ENCODE measurements around the gene MKS1. TPM values are rescaled to one million over a fixed set of nuclear protein-coding genes. Genes with fewer than 3 reads are reported as not detected.

The MKS1 gene
- total and polyA plus RNA-seq, 2 of the 8 experiments (the other 6 are each of a cell fraction or from before 2014, with no cell fraction given): 12.0 to 21.7 TPM

- FAIRE-seq (no peak), DNase-seq (ENCODE audit: low read depth in 1 of 2, low spot score in 2 of 2) (no peak)
- no peak overlapping the region for H3K4ac ChIP-seq (replicated peaks; ENCODE audit: insufficient read length, low read depth, low read length)
- TF ChIP-seq MAFK (IDR thresholded peaks at IDR 0.05; ENCODE audit: low read depth, low read length): no peak
- TF ChIP-seq ASH2L (IDR thresholded peaks at IDR 0.05; ENCODE audit: low read length): no peak
- no peak for TF ChIP-seq RNF2 (IDR thresholded peaks at IDR 0.05; ENCODE audit: borderline replicate concordance, low read depth, low read length, missing control alignments, poor library complexity, severe bottlenecking)
- no peak for TF ChIP-seq GABPA (IDR thresholded peaks at IDR 0.05; ENCODE audit: borderline replicate concordance, insufficient read depth, low read length)
- TF ChIP-seq TAF7 (optimal IDR thresholded peaks at IDR 0.05; ENCODE audit: borderline replicate concordance, low read depth, low read length): no peak
- no peak for TF ChIP-seq NANOG (IDR thresholded peaks at IDR 0.05; ENCODE audit: insufficient read depth, low read depth, low read length, poor library complexity, severe bottlenecking)
- no peak for TF ChIP-seq BRCA1 (IDR thresholded peaks at IDR 0.05; ENCODE audit: low read depth, low read length)
- no peak for TF ChIP-seq SP2 (IDR thresholded peaks at IDR 0.05; ENCODE audit: low read length)
- H2BK15ac ChIP-seq (ENCODE audit: low read length): no peak overlapping the region
- no peak overlapping the region for H4K5ac ChIP-seq (ENCODE audit: insufficient read length, low read depth, low read length)
- no peaks in the 10 kb centered on the region for H3K36me3 ChIP-seq (ENCODE audit: control insufficient read depth in 2 of 4, insufficient read depth in 4 of 4, low read length in 3 of 4)
- no peak overlapping the region for H3K4me2 ChIP-seq (ENCODE audit: insufficient read depth in 1 of 2, low read depth in 2 of 2, low read length in 2 of 2)
- no peak overlapping the region for H2AK5ac ChIP-seq (ENCODE audit: low read depth, low read length)
- H3K9ac ChIP-seq (replicated peaks in 1 of 4; ENCODE audit: extremely low read depth in 1 of 4, low read depth in 3 of 4, low read length in 3 of 4): no peak overlapping the region
- H3K56ac ChIP-seq (replicated peaks; ENCODE audit: insufficient read length, low read depth, low read length): no peak overlapping the region
- H3K4me1 ChIP-seq (replicated peaks in 1 of 4; ENCODE audit: control insufficient read depth in 3 of 4, insufficient read depth in 4 of 4, low read length in 3 of 4): peaks cover 0 to 6% (median 0%) of the 10 kb centered on the region in 4 experiments; a peak in 5 of 7 replicates
- no peaks in the 10 kb centered on the region for H3K9me3 ChIP-seq (ENCODE audit: insufficient read depth in 2 of 2, low read depth in 1 of 2, low read length in 1 of 2)
- no peak overlapping the region for H2BK12ac ChIP-seq (ENCODE audit: low read depth, low read length)
- no peak overlapping the region for H4K8ac ChIP-seq (ENCODE audit: extremely low read depth, insufficient read depth, low read length)
- CTCF ChIA-PET (ENCODE audit: partially characterized antibody): interaction anchor here (0.6 to 2.0 kb wide), 5 partner anchors 8 to 47 kb away, joined by 3 to 7 read pairs (median 3); partner anchors contain the start of gene LPO
- H4K20me1 ChIP-seq (replicated peaks in 1 of 2; ENCODE audit: control insufficient read depth in 1 of 2, insufficient read depth in 2 of 2, low read length in 2 of 2): no peaks in the 10 kb centered on the region
- H2AFZ ChIP-seq (ENCODE audit: low read length): no peak overlapping the region
- no peak overlapping the region for H3K23ac ChIP-seq (ENCODE audit: insufficient read length)
- H3K23me2 ChIP-seq (ENCODE audit: low read depth, low read length): peaks cover 2% of the 10 kb centered on the region; the same call in 1 of the 2 replicates
- POLR2A ChIA-PET (ENCODE audit: partially characterized antibody): interaction anchor here (1.0 kb wide), 1 partner anchor 14 kb away, joined by 3 read pairs; the partner anchor contains the start of gene LPO
- no peaks in the 10 kb centered on the region for H3K79me2 ChIP-seq (ENCODE audit: control insufficient read depth in 1 of 2, insufficient read depth in 2 of 2, low read length in 2 of 2)
- no peak overlapping the region for H3K4me3 ChIP-seq (ENCODE audit: extremely low read depth in 1 of 4, insufficient read depth in 2 of 4, low read depth in 3 of 4, low read length in 4 of 4)
- no peaks in the 10 kb centered on the region for H3K79me1 ChIP-seq (ENCODE audit: low read depth, low read length)
- no peak overlapping the region for H3K18ac ChIP-seq (ENCODE audit: extremely low read depth, low read length)
- H3K27ac ChIP-seq (ENCODE audit: low read depth, low read length): no peak overlapping the region
- H2BK5ac ChIP-seq (ENCODE audit: low read depth, low read length): no peak overlapping the region
- no peak overlapping the region for H2BK20ac ChIP-seq (ENCODE audit: low read length)
- whole genome bisulfite sequencing, 2 experiments (ENCODE audit: extremely low coverage in 1 of 2, insufficient coverage in 1 of 2, insufficient read length in 1 of 2, insufficient replicate concordance in 2 of 2, low coverage in 1 of 2, low lambda C conversion rate in 2 of 2, missing lambda C conversion rate in 1 of 2): 64% methylated on average over 1 of the region's 1 CpG; no CpG with 5 or more reads in 1 of the 2 experiments
- peaks cover 1 to 10% (median 5%) of the 10 kb centered on the region in 4 experiments; a peak in 4 of 7 replicates for H3K27me3 ChIP-seq (replicated peaks in 1 of 4; ENCODE audit: control insufficient read depth in 3 of 4, extremely low read depth in 1 of 4, insufficient read depth in 3 of 4, low read length in 3 of 4)
- H3K14ac ChIP-seq (ENCODE audit: insufficient read length): no peak overlapping the region
- no peak overlapping the region for H4K91ac ChIP-seq (replicated peaks; ENCODE audit: insufficient read length, low read length)
- H2BK120ac ChIP-seq (replicated peaks; ENCODE audit: low read depth, low read length): no peak overlapping the region
Observed at GRCh38 chr17:58224315-58224714, 5.3 kb upstream of the MKS1 start.

Data from H1 (cell line).